ENCODE results near the gene ANKRD28.

ANKRD28 gene

GRCh38 chr3:15804553-15805095 lies 6.8 kb upstream of the ANKRD28 start:
- DNase-seq (ENCODE audit: low read depth in 2 of 3, low spot score in 2 of 3): no peak

- no peak for DNase-seq (ENCODE audit: low read depth in 2 of 3, low spot score in 2 of 3)
These were observed 6.1 kb upstream of the ANKRD28 start for GRCh38 chr3:15803921-15804320.

DNA sequence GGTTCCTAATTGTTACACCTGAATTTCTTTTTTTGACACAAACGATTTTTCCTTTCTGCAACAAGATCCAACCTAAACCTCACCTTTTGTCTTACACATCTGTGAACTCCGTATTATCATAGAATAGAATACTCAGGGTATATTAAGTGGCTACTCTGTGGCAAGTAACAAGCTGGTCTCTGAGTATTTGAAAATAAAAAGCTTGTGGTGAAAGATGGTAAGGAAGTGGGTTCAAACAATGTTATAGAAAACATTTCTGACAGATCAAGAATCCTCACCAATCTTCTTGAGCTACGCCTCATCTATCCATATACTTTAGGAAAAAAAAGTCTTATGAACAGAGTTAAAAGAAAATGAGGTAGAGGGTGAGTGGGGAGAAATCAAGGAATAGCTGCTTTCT lies 3.5 kb upstream of the ANKRD28 start:
- no peak for DNase-seq (ENCODE audit: low read depth in 2 of 3, low spot score in 2 of 3)

DNA sequence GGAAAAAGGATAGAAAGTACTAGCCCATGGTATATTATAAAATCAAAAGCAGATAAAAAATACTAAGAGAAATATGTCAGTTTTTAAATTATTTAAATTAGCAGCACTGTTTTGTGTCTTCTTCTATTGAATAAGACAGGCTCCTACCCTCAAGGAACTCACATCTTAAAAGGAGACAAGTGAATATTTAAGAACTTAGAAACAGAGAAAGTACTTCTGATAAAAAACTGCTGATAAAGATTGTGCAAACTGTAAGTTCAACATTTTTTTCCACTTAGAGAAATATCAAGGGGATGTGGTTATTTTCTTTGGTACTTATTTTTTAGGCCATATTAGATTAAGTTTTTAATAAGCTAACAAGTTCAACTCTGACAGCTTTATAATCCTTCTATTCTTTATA lies 3.0 kb upstream of the ANKRD28 start:
- no peak for DNase-seq (ENCODE audit: low read depth in 2 of 3, low spot score in 2 of 3)

GRCh38 chr3:15800327-15800726 lies 2.5 kb upstream of the ANKRD28 start:
- DNase-seq (ENCODE audit: low read depth in 2 of 3, low spot score in 2 of 3): no peak

DNA sequence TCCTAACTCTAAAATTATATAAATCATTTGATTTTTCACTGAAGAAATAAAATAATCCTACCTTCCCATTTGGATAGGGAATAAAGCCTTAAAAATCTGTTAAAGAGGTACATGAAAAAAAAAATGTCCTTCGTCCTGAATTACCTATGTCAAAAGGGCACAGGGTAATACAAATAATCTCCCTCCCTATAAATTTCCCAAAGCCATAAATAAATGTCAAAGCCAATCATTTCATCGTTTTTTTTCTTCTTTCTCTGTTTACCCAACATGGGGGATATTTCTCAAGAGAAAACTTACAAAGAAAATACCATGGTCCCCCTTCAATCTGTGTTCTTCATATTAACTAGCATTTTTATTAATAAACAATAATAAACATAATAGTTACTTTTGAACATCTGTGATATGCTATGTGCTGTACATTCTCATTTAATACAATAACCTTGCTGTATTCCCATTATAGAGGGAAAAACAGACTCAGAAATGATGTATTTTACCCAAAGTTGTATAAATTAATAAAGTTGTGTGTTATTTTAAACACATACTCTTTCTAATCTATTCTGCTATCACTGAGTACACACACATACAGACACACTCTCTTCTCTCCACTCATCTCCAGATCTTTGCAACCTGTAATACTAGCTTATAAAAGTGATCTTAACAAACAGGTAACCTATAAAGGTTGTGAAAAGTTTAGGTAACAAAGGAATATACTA lies 910 bp upstream of the ANKRD28 start:
- DNase-seq (ENCODE audit: low read depth in 2 of 3, low spot score in 2 of 3): no peak

DNA sequence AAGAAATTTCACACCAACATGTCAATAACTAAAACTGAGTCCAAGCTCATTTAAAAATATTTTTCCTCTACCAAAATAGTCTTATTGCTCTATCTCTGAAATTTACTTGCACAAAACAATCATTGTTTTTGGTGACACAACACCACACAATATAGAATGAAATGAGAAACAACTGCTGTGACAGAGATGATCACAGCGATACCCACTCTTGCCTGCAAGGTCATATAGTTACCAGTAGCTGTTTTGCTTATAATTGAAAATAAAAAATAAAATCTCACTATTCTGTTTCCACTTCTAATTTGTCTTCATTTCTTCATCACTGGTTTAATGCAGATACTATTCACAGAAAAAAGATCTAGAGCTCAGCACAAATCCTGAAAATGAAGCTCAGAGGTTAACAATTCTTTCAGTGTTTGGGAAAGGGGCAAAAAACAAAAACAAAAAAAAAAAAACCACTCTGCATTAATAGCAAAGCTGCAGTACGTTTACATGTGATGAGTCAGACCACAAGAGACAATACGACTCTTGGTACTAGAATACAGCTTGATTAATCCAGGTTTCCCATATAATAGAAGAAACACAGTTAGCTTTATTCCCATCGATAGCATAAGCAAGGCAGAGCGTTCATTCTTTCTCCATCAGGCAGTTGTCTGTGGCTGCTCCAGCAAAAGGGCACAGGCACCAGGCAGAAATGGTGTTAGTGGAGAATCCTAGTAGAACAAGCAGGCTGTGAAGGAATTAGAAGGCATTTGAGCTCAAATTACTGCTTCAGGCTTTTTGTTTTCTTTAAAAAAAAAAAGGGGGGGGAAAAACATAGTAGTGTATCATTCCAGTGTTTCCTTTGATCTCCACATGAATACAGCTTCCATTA lies 773 bp downstream of the ANKRD28 start:
- DNase-seq (ENCODE audit: low read depth in 2 of 3, low spot score in 2 of 3): no peak

GRCh38 chr3:15796331-15796730 lies 1.4 kb downstream of the ANKRD28 start:
- no peak for DNase-seq (ENCODE audit: low read depth in 2 of 3, low spot score in 2 of 3)

GRCh38 chr3:15795651-15796308 lies 2.0 kb downstream of the ANKRD28 start:
- DNase-seq (ENCODE audit: low read depth in 2 of 3, low spot score in 2 of 3): no peak

- no peak for DNase-seq (ENCODE audit: low read depth in 2 of 3, low spot score in 2 of 3)
These were observed 2.7 kb downstream of the ANKRD28 start for GRCh38 chr3:15794842-15795650.

DNA sequence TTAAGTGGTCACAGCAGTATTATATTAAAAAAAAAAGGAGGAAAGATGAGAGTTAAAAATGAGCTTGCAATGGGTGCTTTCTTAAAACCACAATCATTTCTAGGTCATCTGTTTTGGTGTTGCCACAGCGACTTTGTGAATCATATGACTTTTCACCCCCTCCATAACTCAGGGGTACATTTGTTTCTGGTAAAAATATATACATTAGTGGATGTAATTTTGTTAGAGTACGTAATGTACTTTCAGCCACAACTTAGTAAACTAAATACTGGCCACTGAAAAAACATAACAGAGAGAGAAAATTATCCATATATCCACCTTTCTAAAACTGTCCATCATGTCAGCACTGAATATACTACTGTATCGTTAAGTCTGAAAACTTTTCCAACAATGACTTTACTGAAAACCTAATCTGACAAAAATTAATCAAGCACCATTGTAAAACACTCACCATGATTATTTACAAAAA lies 3.4 kb downstream of the ANKRD28 start:
- DNase-seq (ENCODE audit: low read depth in 2 of 3, low spot score in 2 of 3): no peak

GRCh38 chr3:15791525-15791924 lies 6.3 kb downstream of the ANKRD28 start:
- no peak for DNase-seq (ENCODE audit: low read depth in 2 of 3, low spot score in 2 of 3)

- DNase-seq (ENCODE audit: low read depth in 2 of 3, low spot score in 2 of 3): no peak
These were observed 9.8 kb downstream of the ANKRD28 start for GRCh38 chr3:15787941-15788340.

- DNase-seq (ENCODE audit: low read depth in 2 of 3, low spot score in 2 of 3): no peak
These were observed 10.3 kb downstream of the ANKRD28 start for GRCh38 chr3:15787526-15787925.

DNA sequence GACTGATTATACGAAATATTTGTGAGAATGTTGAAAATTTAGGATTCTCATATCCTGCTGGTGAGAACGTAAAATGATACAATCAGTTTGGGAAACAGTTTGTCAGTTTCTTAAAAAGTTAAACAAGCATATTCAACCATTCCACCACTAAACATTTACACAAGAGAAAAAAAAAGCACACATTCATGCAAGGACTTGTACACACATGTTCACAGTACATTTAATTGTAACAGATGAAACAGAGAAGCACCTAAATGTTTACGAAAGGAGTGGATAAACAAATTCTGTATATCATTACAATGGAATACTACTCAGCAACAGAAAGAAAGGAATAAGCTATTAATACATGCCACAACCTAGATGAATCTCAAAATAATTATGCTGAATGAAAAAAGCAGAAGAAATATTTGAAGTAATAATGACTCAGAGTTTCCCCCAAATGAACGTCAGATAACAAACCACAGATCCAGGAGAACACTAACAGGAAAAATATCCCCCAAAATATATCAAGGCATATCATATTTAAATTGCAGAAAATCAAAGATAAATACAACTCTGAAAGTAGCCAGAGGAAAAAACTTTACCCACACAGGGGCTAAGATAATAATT lies 14.3 kb downstream of the ANKRD28 start:
- DNase-seq (ENCODE audit: low read depth in 2 of 3, low spot score in 2 of 3): no peak

- DNase-seq (ENCODE audit: low read depth in 2 of 3, low spot score in 2 of 3): no peak
These were observed 15.3 kb downstream of the ANKRD28 start for GRCh38 chr3:15782429-15782828.

DNA sequence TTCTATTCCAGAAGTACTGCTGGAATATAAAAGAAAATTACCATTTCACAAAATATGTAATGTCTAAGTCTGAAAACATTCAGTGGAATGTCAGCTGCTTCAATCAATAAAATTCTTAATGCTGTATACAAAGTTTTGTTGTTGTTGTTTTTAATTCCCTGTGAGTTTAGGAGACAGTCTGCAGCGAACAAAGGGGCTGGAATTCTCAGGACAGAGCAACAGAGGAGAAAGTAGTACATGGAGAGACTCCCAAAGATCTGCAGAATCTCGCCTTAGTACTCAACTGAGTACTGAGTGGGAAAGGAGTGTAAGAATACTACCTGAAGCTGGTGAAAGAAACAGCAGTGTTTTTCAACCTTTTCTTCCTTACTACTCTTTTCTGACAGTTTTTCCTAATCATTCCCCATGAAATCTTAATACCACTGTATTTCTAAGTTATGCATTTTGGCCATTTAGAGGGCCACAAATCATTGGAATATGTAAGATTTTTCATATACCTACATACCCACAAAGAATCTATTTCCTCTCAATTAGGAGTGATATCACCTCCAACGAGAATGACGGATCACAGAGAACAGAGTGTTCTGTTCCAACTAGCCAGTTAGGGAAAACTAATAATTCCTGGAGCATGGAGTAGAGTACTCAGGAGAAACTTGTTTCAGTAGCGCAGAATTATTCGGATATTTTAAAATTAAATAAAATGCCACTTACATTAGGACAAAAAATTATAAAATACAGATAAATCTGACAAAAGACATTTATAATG lies 16.0 kb downstream of the ANKRD28 start:
- DNase-seq (ENCODE audit: low read depth in 2 of 3, low spot score in 2 of 3): no peak

DNA sequence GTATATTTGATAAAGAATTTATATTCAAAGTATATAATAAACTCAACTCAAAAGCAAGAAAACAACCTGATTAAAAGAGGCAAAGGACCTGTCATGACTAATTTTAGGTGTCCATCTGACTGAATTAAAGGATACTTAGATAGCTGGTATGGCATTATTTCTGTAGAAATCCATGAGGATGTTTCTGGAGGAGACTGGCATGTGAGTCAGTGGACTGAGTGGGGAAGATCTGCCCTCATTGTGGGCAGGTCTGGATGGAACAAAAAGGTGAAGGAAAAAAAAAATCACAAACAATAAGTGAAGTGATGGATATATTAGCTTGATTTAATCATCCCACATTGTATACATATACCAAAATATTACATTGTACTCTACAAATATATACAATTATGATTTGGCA lies 16.6 kb downstream of the ANKRD28 start:
- DNase-seq (ENCODE audit: low read depth in 2 of 3, low spot score in 2 of 3): no peak

DNA sequence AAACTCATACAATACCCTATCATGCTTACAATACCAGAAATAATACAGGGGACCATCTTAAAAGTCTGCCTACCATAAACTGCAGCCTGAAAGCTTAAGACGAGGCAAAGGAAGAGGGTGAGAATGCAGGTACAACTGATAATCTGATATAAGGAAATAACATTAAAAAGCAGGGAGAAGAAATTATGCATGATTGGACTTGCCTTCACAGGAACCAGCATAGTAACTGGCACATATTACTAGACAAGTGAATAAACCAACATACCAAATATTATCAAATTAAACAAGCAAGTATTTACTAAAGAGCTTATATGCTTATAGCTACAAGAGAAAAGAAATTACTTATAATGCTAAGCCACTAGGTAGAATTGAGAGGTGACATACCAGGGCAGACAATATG lies 18.7 kb downstream of the ANKRD28 start:
- no peak for DNase-seq (ENCODE audit: low read depth in 2 of 3, low spot score in 2 of 3)
